Stimulated activated CD8-positive, alpha-beta memory T cell treated with anti-CD3 and anti-CD28 coated beads, Interleukin-15, amount 100 ng/mL, for 4 hours (primary cell): ENCODE results near the gene KCNK5.

Experiments used
- DNase-seq, 2 donors: peaks; one replicate each; pipeline ENCODE4 v3.0.0-alpha.2; 2020; ENCODE audit warnings: low read depth in 2 of 2

KCNK5 gene

DNA sequence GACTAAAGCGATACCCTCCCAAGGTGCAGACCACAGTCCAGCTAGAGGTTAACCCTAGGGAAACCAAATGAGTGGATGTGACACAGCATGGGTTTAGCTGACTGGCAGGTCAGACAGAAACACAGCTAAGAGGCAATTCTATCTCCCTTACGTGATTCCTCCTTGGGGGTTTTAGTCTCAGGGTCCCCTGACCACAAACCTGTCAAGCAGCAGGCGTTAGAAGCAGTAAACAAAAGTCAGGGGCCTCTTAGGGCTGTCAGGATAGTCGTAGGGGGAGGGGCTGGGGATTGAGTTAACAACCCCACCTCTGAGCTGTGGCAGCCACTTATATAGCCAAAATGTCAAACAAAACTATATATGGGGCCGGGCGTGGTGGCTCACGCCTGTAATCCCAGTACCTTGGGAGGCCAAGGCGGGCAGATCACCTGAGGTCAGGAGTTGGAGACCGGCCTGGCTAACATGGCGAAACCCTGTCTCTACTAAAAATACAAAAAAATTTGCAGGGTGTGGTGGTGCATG, 13.6 kb downstream of the KCNK5 start:
- no peak for DNase-seq

DNA sequence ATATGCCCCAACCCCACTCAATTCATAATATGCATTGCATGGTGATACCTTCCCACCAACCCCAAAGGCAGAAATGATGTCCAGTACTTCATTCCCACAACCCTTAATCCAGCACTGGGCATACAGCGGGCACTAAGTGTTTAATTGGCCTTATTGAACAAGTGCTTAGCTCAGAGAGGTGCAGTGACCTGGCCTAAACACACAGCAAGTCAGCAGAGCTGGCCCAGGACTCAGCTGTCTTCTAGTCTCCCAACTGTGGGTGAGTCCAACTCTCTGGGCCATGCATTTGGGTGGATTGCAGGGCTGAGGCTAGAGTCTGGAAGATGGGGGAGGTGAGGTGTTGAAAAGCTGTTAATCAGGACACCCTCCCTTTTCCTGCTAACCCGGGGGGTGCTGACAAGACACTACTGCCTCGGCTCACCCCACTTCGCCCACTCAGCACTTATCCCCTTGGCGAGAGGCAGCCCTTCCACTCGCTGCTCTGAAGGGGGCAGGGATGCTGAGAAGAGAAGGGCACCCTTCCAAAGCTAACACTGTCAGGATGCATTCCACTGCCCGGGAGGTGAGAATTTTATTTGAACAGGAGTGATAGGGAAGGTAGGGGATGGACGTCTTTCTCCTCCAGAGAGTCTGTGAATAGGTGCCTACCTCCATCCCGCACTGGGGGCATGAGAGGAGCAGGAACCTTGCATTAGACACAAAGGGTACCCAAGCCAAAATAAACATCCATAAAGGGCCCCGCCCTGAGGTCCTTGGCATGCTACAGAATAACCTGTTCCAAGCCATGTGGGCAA, 14.2 kb downstream of the KCNK5 start:
- no peak for DNase-seq

DNA sequence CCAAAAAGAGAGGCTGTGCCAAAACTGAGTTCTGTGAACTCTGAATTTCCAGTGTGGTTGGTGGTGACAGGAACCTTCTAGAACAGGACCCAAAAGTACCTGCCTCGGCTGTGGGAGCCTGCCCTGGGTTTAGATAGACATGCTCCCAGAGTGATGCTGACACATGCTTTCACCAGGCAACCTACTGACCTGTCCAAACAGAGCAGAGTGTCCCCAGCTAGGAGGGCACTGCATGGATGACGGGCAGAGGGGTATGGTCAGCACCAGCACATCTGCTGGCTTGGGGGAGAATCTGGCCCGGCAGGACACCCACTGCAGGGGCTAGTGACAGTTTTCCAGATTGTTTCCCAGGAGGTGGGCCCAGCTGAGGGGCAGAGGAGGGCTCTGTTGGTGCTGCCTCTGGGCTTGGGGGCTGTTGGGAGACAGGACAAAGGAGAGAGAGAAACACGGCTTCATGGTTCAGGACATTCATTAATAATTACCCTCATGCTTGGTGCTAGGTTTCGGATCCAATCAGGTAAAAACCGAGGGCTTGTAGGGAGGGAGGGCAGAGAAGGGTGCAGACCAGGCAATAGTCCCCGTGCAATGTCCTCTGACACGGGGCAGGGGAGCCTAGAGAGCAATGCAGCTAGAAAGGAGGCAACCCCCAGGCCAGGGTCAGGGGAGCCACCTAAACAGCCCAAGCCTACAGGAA, 15.0 kb downstream of the KCNK5 start:
- no peak for DNase-seq

DNA sequence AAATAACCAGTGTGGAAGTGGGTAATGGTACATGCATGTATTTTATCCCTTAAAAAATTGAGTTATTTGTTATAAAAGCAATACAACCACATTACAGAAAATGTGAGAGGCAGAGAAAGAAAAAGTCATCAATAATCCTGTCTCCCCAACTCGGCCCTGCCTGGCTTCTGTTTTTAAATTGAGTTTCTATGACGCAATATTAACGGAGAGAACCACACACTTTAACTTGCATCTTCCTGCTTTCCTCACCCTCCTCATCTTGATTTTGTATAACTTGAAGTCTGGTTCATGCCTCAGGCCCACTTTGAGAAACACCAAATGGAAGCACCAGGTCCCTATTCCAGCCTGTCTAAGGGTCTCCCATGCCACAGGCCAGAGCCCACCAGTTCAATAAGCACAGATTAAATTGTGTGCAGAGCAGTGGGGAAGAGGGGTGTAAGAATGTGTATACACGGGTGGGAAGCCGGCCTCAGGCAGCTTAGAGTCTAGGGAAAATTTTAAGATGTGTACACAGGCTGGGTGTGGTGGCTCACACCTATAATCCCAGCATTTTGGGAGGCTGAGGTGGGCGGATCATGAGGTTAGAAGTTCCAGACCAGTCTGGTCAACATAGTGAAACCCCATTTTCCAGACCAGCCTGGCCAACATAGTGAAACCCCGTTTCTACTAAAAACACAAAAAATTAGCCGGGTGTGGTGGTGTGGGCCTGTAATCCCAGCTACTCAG, 15.9 kb downstream of the KCNK5 start:
- DNase-seq = no peak

DNA sequence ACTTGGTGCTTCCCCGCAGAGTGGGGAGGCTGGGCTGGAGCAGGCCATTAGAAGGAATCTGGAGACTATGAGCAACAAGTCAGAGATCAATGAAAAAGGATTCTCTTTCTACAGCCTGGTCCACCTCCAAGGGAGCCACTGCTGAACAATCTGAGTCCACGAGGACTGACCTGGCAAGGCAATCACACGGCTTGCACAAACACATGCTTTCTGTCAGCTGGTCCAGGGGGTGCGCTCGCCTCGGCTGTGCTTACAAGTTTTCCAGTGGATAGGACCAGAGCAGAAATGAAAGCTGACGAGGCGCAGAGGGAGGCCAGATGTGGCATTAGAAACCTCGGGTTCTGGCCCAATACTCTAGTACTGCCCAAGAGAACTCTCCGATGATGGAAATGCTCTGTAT, 18.1 kb downstream of the KCNK5 start:
- DNase-seq = no peak

DNA sequence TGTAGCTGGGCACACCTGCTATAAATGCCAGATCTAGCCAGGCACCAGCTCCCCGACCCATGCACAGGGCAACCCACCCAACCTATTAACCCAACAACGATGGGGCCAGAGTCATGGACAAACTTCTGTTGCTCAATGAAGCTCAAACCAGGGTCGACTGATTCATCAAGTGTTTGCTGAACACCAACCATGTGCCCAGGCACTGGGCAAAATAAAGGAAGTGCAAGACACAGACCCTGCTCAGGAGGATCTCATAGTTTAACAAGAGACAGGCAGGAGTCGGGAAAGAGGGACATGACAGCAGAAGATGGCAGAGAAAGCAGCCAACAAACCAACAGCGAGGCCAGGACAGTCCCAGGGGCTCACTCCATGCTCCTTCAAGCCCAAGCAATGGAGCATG, 18.8 kb downstream of the KCNK5 start:
- DNase-seq = no peak

DNA sequence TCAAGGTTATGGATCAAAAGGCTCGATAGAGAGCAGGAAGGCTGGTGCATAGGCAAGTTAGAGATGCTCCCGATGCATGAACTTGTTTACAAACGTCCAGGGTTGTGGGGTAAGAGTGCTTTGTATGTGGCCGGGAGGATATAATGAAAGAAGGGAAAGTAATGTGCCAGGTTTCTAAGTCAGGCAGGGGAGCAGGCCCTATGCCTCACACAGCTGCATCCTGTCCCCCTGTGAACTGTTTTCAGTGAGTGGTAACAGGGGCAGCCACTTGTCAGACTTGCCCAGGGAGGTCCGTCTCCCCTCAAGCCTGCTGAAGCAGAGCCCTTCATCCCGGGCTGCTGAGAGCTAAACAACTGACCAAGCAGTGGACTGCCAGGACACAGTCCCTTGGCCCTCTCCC, 19.4 kb downstream of the KCNK5 start:
- DNase-seq = no peak

DNA sequence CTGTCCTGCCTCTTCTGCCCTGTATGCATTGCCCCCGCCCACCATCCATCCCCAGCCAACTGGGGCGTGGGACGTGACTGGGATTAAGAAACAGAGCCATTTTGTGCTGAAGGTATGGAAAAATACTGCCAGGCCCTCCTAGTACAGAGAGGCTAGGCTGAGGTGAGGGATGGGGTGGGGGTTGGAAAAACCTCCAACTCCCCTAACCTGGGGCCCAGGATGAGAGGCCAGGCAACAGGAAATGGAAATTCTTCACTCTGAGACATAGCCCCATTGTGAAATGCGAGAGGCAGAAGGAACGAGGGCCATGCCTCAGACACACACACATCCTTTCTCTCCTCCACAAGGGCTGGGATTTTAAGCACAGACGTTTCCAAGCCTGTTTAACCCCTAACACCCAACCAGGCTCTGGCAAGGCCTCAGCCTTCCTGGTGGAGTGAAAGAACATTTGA, 19.9 kb downstream of the KCNK5 start:
- DNase-seq = no peak

DNA sequence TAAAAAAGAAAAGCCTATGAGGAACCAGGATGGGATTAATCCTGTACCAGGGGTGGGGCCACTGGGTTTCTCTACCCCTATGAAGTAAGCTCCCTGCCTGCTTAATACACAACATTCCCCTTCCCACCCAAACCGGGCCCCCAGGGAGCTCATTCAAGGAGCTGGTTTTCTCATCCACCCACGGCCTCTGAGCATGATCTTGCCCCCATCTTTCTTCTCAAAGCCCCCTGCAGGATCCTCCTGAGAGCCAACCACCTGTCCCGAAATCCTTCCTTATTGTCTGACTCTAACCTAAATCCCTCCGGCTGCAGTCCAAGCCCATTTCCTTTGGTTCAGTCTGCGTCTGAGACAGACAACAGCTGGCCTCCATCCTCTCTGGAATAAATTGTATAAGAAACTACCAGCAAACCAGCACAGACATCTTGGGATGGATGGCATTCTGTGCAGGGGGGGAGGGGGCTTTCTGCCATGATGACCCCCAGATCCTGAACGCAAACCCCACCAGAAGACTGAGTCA, 21.0 kb downstream of the KCNK5 start:
- no peak for DNase-seq

DNA sequence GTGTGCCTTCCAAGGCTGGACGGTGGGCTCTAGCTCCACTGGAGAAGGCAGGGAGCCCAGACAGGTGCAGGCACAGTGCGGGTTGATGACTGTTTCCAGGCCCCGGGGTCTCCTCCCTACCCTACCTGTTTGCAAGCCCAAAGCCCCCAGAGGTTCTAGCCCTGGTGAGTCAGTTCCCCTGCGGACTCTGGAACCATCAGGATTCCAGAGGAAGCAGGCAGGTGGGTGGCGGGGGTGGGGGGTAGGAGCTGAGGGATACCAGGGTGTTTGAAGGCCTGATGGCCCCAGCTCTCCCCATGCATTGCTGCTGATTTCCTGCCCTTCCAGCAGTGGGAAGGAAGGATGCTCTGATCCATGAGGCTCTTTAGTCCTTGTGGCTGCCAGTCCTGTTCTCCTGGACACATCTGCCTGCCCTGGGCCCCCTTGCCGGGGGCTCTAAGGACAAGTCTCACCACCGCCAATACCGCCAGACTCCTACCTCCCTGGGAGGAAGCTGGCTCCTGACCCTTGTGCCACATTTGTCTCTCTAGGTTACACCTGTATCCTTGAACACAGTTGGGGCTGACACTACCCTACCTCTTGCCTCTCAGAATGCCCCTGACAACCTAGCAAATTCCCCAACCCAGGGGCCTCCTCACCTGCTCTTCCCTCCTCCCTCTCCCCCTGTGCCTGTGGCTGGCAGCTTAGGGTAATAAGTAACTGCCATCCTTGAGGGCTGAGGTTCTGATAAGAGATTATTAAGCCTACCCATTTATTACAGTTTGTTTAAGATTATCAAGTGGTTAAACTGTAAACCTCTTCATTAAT, 21.7 kb downstream of the KCNK5 start:
- DNase-seq = no peak

DNA sequence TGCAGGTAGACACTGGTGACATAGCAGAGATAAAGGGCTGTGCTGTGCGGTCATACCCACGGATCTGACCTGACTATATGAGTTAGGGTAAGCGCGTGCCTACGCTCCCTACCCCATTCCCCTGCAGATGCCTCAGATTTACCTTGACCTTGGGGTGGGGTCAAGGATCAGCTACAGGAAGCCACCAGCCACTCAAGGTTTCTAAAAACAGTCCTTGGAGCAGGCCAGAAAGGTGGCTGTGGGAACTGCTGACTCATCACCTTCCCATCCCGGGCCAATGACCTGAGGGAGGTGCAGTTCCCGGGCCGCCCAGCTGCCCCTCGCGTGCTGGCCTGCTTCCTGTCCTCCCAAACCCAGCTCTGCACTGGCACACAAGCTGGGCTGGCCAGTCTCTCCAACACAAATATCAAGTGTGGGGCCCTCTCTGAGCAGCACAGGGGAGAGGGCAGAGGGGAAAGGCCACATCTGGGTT, 23.0 kb downstream of the KCNK5 start:
- no peak for DNase-seq

DNA sequence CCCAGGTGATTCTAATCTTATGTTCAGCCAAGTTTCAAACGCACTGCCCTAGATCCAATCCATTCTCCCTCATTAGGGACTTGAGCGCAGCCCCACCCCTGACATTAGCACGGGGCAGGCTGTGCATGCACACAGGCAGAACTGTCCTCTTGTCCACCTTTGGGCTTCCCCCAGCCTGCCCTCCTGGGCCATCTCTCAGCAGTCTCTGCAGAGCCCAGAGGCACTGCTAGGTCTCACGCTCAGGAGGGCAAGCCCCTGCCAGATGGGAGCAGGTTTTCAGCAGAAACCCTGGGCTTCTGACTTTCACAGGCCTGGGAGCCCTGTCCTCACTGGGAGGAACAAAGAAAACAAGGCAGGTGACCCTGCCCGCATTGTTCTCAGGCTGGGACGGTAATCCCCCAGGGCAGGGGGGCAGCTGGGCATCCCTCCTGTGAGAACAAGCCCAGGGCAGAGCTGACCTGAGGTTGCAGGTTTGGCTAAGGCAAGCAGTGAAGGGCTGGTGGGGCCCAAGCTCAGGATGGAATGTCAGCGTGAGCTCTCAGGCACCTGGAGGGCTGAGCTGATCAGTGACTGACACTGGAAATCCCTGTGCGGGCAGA, 24.5 kb downstream of the KCNK5 start:
- DNase-seq = no peak

DNA sequence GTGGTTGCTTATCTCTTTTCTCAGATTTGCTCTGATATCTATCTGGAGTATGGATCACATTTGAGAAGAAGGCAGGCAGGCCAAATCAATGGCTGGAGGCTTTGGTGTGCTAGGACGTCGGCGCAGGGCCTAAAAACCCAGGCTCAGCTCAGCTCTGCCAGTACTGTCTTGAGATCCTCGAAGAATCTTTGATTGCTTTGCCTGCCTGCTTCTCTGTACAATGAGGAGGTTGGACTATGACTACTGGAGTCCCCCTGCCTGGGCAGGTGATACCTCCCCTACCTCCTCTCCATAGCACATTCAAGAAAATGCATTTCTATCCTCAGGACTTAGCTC, 25.1 kb downstream of the KCNK5 start:
- no peak for DNase-seq

DNA sequence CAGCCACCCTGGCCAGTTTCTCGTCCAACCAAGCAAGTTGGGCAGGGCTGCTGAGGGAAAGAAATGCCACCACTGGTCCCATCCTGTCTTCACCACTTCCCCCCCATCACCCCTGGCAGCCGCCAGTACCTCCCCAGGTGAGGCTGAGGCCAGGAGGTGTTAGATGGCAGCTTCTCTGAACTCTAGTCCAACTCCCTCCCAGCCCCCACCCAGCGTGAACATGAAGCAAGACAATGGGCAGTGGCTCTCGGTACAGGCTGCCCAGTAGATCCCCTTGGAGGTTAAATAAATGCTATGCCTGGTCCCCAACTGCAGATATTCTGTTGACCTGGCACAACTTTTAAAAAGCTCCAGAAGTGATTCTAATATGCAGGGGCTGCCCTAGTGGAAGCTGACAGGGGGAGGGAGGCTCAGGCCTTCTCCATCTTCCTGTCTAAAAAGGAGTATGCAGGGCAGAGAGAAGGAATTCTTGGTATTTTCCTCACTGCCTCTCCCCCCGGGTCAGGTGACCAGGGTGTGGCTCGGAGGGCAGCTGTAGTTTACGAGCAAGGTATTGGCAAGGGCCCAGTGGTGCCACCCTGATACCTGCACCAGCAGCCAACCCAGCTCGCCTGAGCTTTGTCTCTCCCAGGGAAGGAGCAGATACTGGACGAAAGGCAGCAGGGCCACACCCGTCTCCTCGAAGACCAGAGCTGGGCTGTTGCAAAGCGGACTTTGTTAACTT, 25.7 kb downstream of the KCNK5 start:
- no peak for DNase-seq

DNA sequence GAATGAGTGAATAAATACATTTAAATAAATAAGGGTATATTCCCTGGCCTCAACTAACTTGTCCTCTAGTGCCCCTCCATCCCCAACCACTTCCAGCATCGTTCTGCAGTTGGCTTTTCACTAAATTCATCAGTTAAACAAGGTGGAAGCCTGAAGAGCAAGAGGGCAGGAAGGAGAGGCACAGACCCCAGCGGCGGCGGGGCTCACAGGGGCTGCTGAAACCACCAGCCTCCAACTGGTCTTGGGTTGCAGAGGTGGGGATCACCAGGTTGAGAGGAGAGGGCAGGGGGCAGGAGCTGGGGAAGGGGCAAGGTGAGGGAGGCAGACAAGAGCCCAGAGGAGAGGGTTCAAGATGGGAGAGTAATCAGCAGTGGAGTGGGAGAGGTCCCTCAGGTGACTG, 27.1 kb downstream of the KCNK5 start:
- DNase-seq = no peak

DNA sequence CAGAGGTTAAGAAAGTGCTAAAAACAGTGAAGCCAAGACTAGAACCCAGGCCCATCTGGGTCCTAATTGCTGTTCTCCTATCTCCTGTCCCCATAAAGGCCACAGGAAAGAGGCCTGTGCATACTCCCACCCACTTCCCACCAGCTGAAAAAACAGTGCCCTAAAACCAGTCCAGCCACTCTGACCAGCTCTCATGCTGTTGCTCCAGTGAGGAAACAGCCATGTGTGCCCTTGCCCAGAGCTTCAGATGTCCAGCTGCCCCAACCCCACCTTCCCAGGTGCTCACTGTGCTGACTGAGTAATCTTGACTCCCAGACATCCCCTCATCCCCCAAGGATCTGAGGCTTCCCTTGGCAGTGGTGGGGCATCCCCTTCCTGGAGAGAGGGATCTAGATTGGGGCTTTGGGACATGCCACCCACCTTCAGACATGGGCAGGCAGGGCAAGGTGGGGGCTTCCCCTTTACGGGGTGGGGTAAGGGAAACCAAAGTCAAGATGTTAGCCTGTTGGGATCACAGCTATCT, 28.7 kb downstream of the KCNK5 start:
- DNase-seq = no peak

DNA sequence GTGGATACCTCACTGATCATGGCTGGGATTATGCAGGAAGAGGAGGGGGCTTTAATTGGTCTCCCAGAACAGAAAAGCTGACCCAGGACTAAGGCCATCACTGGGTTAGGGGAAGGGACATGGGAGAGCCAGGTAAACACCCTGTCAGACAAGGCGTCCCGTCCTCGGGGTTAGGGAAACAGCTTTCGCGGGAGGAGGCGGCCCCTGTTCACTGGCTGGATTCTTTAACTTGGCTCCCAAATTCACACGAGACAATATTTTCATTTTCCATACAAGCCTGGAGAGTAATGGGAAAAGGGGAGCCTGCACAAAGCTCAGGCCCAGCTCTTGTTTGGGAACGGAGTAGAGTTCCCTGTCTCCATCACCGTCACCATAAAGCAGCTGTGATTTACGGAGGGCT, 29.3 kb downstream of the KCNK5 start:
- no peak for DNase-seq

DNA sequence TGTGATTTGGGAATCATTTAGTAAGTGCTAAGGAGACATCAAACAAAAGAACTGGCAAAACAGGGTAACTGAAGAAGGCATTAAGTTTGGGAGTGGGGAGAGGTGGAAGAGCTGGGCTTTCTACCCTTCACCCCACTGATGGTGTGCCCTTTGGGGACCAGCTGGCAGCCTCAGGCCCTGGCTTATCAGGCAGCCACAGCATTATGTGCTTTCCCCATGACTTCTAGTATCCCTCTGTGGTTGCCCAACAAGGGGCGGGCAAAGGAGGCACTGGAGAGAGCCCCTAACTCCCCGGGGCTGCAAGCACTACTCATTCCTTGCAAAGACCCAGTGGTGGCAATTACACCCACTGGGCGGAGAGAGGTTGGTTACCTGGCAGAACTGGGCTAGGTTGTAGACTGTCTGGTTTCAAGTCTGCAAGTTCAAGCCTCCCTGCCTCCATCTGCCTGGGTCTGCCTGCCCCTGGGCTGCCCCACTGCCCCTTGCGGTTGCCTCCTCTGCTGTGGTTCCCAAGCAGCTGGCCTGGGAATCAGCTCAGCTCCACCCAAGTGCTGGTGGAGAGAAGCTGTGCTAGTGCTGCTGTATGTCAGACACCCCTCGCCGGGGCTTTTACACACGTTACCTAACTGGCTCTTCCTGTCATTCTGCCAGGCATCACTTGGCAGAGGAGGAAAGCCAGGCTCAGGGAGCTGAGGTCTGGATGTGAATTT, 29.9 kb downstream of the KCNK5 start:
- no peak for DNase-seq

DNA sequence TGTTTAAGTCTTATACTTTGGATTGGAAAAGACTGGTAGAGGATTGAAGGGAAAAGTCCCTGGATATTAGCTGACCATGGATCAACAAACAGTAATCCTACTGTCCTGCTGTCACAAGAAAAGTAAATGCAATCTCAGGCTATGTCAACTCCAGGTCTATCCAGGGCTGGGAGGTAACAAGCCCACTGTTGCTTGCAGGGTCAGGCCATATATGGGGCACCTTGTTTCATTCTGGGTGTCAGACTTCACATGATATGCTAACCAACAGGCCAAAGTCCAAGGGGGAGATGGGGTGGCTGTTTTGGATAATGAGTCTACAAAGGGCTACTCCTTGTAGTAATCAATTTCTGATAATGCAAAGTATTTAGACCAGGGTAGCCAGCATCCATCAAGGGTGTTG, 30.7 kb downstream of the KCNK5 start:
- DNase-seq = no peak
